Glomerular visceral epithelial cell (primary cell): ENCODE measurements around the gene RPL28.
"Not testable (repeated sequence)": the region's sequence is repeated elsewhere in the genome, so short reads cannot be mapped to it uniquely, and the experiment has no call there.

ENCODE experiments used
- DNase-seq: peaks from one replicate; pipeline ENCODE4 v3.0.0-alpha.2; 2016; ENCODE audit errors: extremely low spot score

The RPL28 gene

DNA sequence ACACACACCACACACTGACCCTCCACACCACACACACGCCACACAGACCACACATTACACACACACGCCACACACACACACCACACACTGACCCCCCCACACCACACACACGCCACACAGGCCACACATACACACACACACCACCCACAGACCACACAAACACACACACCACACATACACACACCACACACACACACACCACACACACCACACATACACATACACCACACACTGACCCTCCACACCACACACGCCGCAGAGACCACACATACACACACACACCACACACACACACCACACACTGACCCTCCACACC is 62.4 kb downstream of the RPL28 start:
- DNase-seq: not testable (repeated sequence)

DNA sequence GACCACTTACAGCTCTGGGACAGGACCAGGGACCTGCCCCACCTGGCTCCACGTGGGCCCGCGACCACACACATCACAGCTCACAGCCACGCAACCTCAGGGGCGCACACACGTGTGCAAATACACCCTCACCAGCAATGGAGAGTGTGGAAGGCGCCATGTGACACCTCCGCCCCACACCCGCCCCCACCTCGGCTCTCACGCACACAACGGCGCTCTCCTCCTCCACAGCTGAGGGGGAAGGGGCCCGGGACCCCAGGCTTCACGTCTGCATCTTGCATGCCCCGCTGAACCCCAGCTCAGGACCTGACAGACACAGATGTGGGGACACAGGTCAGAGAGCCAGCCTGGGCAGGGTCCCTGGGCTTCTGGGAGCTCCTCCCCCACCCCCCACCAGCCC is 63.7 kb downstream of the RPL28 start:
- DNase-seq: no peak

- DNase-seq: no peak
These were observed 65.6 kb downstream of the RPL28 start for GRCh38 chr19:55451163-55451964.

DNA sequence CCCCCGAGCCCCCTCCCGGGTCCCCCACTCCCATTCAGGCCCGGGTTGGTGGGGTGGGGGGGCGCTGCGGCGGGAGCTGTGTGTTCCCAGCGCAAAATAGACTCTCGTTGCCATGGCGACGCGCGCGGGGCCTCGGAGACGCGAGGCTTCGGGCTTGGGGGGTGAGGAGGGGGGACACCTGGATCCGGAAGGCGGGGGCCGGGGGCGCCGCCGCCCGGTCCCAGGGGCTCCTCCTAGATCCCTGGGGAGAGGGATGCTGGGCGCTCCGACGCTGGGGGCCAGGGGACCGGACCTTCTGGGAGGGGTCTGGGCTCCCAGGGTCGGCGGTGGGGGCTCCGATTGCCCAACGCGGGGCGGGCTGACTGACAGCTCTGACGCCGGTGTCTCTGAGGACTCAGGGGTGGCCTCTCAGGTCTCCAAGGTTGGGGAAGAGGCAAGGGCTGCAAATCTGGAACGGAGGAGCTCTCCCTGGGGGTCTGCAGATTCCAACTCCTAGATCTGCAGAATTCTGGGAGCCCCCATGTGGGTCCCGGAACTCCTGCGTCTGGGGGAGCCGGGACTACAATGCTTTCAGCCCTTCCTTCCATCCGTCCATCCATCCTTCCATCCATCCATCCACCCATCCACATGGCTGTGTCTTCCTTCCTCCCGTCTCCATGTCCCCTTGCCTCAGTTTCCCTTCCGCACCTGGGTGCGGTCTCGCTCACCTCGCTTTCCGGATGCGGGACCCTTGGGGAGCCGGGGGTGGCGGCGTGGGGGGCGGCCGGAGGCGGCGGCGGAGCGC is 66.4 kb downstream of the RPL28 start:
- DNase-seq: no peak
